ENCODE measurements around the gene LAPTM5.
A peak's percentile ranks its signal among the peaks of the same experiment; 100 is the strongest.

The LAPTM5 gene

GRCh38 chr1:30754684-30755171, 2.8 kb downstream of the LAPTM5 start:
- DNase-seq, result peak; percentile 54

GRCh38 chr1:30753660-30754123, 3.9 kb downstream of the LAPTM5 start:
- no peak for DNase-seq

GRCh38 chr1:30753118-30753517, 4.5 kb downstream of the LAPTM5 start:
- DNase-seq, result no peak

- DNase-seq, result no peak
Measured at GRCh38 chr1:30752651-30752908, 5.0 kb downstream of the LAPTM5 start.

- DNase-seq, result peak; percentile 32
Measured at GRCh38 chr1:30751830-30752650, 5.5 kb downstream of the LAPTM5 start.

GRCh38 chr1:30750731-30751291, 6.8 kb downstream of the LAPTM5 start:
- peak; percentile 33 for DNase-seq

- DNase-seq, result peak; percentile 69
Measured at GRCh38 chr1:30749691-30750583, 7.6 kb downstream of the LAPTM5 start.

GRCh38 chr1:30748699-30749401, 8.7 kb downstream of the LAPTM5 start:
- DNase-seq, result peak; percentile 64

- peak; percentile 38 for DNase-seq
Measured at GRCh38 chr1:30748098-30748698, 9.4 kb downstream of the LAPTM5 start.

- no peak for DNase-seq
Measured at GRCh38 chr1:30747033-30748008, 10.3 kb downstream of the LAPTM5 start.

GRCh38 chr1:30746212-30747032, 11.2 kb downstream of the LAPTM5 start:
- no peak for DNase-seq

GRCh38 chr1:30745834-30746208, 11.8 kb downstream of the LAPTM5 start:
- DNase-seq, result peak; percentile 55

GRCh38 chr1:30745156-30745833, 12.3 kb downstream of the LAPTM5 start:
- peak; percentile 53 for DNase-seq

GRCh38 chr1:30744060-30744756, 13.4 kb downstream of the LAPTM5 start:
- DNase-seq, result peak; percentile 67

GRCh38 chr1:30743584-30744059, 14.0 kb downstream of the LAPTM5 start:
- DNase-seq, result peak; percentile 67

- no peak for DNase-seq
Measured at GRCh38 chr1:30742963-30743559, 14.5 kb downstream of the LAPTM5 start.

GRCh38 chr1:30742300-30742962, 15.1 kb downstream of the LAPTM5 start:
- DNase-seq, result no peak

All from stimulated activated CD8-positive, alpha-beta memory T cell treated with anti-CD3 and anti-CD28 coated beads, Interleukin-4, amount 100 ng/mL, for 48 hours (primary cell).